GM19238 (cell line): ENCODE results near the gene PRKG1.

ENCODE experiments used
- DNase-seq: peaks from one replicate; pipeline ENCODE4 v3.0.0; 2011; ENCODE audit warnings: low spot score; ENCODE audit not compliant: insufficient read length

PRKG1 gene

GRCh38 chr10:52284416-52285013 is 1210.2 kb downstream of the PRKG1 start:
- no peak for DNase-seq

GRCh38 chr10:52287866-52288265 is 1213.6 kb downstream of the PRKG1 start:
- DNase-seq, result no peak

- no peak for DNase-seq
Measured at GRCh38 chr10:52297747-52298146, 1223.5 kb downstream of the PRKG1 start.

GRCh38 chr10:52300599-52301277 is 1226.5 kb downstream of the PRKG1 start:
- no peak for DNase-seq

- DNase-seq, result peak; percentile 27
Measured at GRCh38 chr10:52308251-52309031, 1234.2 kb downstream of the PRKG1 start.

DNA sequence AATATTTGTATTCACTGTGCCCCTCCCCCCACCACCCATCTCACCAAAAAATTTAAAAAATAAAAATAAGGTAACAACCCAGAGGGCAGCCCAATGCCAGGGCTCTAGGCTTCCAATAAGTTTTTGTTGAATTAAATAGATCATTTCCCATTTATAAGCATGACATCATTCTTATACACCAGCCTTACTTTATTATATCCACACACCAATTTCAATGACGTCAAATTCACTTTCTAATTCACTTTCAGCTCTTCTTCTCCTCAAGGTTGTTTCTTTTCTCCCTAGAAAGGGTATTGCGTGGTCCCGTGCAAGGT is 1238.6 kb downstream of the PRKG1 start:
- no peak for DNase-seq

GRCh38 chr10:52313256-52313932 is 1239.1 kb downstream of the PRKG1 start:
- no peak for DNase-seq

GRCh38 chr10:52313933-52314821 is 1239.9 kb downstream of the PRKG1 start, which contains the start of gene DKK1:
TSS of gene DKK1 (plus strand) at chr10:52314281. CDS start at chr10:52314435, 154 bp downstream.
- DNase-seq, result no peak

DNA sequence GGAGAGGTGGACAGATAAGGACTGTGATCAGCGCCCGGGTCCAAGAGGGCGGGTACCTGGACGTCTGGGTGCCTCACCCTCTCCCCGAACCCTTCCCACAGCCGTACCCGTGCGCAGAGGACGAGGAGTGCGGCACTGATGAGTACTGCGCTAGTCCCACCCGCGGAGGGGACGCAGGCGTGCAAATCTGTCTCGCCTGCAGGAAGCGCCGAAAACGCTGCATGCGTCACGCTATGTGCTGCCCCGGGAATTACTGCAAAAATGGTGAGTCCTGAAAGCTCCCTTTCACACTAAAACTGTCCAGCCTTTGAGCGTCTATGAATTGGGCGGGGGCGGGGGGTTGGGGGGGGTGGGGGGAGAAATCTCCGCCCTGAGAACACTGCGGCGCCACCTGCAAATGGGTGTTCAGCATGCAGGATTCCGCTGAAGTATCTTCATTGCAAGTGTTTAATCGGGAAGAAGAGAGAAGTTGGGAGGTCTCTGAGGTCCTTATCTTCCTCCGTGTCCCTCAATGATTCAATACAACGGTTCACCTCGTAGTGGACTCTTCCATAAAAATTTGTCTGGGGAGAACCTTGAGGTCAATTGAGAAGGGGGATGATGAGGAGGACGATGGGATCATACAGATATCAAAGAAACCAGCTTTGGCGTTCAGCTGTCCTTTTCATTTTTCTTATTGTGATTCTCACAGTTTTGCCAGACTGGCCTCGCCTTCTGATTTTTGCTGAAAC is 1240.7 kb downstream of the PRKG1 start:
- DNase-seq, result no peak

GRCh38 chr10:52316001-52316400 is 1241.7 kb downstream of the PRKG1 start:
- no peak for DNase-seq

DNA sequence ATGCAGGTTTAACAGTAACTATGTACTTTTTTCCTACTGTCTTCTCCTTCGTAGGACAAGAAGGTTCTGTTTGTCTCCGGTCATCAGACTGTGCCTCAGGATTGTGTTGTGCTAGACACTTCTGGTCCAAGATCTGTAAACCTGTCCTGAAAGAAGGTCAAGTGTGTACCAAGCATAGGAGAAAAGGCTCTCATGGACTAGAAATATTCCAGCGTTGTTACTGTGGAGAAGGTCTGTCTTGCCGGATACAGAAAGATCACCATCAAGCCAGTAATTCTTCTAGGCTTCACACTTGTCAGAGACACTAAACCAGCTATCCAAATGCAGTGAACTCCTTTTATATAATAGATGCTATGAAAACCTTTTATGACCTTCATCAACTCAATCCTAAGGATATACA is 1242.2 kb downstream of the PRKG1 start:
- DNase-seq, result no peak

- DNase-seq, result no peak
Measured at GRCh38 chr10:52318136-52318701, 1243.9 kb downstream of the PRKG1 start.

GRCh38 chr10:52318822-52319464 is 1244.7 kb downstream of the PRKG1 start:
- DNase-seq, result no peak

- DNase-seq, result no peak
Measured at GRCh38 chr10:52319926-52320325, 1245.6 kb downstream of the PRKG1 start.

DNA sequence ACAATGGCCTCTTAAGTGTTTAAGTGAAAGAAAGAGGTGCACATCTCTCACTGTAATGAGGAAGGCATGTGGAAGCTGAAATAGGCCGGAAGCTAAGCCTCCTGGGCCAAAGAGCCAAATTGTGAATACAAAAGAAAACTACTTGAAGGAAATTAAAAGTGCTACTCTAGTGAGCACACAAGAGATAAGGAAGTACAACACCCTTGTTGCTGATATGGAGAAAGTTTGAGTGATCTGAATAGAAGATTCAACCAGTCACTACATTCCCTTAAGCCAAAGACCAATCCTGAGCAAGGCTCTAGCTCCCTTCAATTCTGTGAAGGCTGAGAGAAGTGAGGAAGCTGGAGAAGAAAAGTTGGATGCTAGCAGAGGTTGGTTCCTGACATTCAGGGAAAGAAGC is 1248.0 kb downstream of the PRKG1 start:
- no peak for DNase-seq

DNA sequence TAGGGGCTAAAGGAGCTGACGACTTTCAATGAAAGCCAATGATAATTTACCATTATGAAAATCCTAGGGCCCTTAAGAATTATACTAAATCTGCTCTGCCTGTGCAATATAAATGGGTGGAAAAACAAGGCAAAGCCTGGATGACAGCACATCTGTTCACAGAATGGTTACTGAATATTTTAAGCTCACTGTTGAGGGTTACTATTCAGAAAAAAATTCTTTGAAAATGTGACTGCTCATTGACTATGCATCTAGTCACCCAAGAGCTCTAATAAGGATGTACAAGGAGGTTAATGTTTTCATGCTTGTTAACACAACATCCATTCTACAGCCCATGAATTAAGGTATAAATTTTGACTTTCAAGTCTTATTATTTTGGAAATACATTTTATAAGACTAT is 1248.6 kb downstream of the PRKG1 start:
- no peak for DNase-seq

DNA sequence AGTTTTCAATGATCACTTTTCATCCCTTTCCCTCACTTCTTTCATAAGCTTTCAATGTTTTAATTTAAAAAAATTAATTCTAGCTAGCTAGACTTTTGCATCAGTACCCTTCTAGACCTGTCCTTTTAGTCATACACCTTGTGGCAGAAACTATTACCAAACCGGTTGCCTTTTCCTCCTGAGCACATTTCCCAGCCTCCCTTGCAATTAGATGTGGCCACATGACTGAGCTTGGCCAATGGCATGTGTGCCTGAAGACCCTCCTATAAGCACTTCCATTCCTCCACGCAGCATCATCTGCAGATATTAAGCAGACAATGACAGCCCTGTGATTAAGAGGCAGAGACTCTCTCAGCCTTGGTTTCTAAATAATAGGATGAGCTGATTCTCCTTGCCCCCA is 1252.1 kb downstream of the PRKG1 start:
- DNase-seq, result no peak

DNA sequence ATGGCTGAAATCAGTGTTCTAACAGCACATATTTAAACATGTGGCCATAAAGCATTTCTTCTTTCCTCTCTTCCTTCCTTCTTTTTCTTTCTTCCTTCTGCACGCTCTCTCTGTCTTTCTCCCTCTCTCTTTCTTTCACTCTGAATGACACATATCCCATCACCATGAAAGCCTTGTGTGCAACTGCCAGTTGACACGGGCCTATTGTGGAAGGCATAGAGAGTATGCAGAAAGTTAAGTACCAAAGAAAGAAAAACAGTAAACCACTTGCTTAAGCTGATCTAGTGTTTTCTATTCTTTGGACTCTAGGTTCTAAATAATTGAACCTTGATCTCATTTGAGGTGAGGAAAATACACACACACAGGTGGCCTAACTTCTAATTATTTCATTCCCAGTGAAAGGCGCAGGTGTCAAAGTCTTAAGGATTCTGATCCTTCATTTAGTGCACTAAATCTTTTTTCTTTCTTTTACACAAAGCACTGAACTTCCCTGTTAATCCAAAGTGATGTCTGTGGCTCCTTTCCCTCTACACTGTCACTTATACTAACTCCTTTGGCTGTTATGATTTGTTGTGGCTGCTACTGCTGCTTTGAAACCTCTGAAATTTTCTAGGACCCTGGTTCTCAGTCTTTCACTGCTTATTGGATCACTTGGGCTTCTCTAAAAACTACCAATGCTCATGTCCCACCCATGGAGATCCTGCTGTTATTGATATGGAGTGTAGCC is 1257.5 kb downstream of the PRKG1 start:
- no peak for DNase-seq

DNA sequence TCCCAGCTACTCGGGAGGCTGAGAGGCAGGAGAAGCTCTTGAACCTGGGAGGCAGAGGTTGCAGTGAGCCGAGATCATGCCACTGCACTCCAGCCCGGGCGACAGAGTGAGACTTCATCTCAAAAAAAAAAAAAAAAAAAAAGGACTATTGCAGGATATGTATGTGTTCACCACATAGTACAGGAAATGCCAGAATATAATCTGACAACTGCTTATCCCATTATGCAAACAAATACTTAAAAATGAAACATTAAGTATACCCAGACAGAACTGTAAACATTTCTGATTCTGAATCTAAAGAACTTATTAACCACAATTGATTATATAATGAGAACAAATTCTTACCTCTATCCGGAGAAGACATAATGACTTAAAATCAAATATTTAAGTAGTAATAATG is 1258.5 kb downstream of the PRKG1 start:
- DNase-seq, result no peak
